KOPT-K1 (cell line): ENCODE measurements around the gene ATP6V1G1.

Source experiments
- H3K27ac ChIP-seq: fragments of 200-600 bp; sonication (generic); 2 replicates; pipeline ENCODE4 v1.5.1; 2016; ENCODE audit warnings: antibody characterized with exemption, mild to moderate bottlenecking, low read depth, low read length; ENCODE audit not compliant: poor library complexity, severe bottlenecking
- H3K36me3 ChIP-seq: fragments of 200-600 bp; sonication (generic); 2 replicates; pipeline ENCODE4 v1.5.1; 2017; ENCODE audit warnings: antibody characterized with exemption, mild to moderate bottlenecking, low read length, moderate library complexity; ENCODE audit not compliant: insufficient read depth
- H3K9me3 ChIP-seq: fragments of 200-600 bp; sonication (generic); 2 replicates; pipeline ENCODE4 v1.5.1; 2017; ENCODE audit warnings: antibody characterized with exemption, low read length, mild to moderate bottlenecking; ENCODE audit not compliant: insufficient read depth, poor library complexity, severe bottlenecking

ATP6V1G1 gene

DNA sequence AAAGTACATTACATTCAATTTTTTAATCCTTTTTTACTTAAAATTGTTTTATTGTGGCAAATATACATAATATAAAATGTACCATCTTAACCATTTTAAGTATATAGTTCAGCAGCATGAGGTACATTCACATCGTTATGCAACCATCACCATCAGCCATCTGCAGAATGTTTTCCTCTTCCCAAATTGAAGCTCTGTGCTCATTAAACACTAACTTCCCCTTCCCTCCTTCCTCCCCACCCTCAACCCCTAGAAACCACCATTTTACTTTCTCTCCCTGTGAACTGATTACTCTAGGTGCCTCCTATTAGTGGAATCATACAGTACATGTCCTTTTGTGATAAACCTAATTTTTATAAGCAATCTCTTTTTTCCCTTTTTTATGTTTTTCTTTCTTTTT is 54.4 kb downstream of the ATP6V1G1 start:
- Histone ChIP-seq H3K36me3 (peaks cover 75% of the 10 kb centered on the region), H3K27ac (no peak overlapping the region), H3K9me3 (peaks cover 8% of the 10 kb centered on the region)

DNA sequence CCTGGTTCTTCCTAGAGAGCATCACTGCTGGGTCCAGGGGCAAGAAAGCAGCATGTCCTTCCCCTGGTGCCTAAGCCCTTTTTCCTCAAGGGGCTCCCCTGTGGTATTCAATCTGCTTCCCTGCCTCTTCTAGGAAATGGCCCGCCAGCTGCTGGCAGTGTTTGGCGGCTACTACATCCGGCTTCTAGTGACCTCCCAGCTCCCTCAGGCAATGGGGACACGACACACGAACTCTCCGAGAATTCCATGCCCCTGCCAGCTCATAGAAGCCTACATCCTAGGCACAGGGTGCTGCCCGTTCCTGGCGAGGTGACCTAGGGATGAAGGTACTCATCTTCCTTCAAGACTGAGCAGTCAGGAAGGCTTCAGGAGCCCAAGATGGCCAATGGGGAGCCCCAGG is 55.4 kb downstream of the ATP6V1G1 start:
- peaks cover 72% of the 10 kb centered on the region for H3K36me3 ChIP-seq

GRCh38 chr9:114643896-114644295 is 56.3 kb downstream of the ATP6V1G1 start:
- Histone ChIP-seq H3K9me3 (peaks cover 11% of the 10 kb centered on the region), H3K36me3 (peaks cover 63% of the 10 kb centered on the region), H3K27ac (no peak overlapping the region)

More for the DNA sequence above, 55.4 kb downstream of the ATP6V1G1 start:
- H3K9me3 ChIP-seq: peaks cover 11% of the 10 kb centered on the region
- no peak overlapping the region for H3K27ac ChIP-seq
